Limb (tissue), 2 donors: Measurements from ENCODE around the gene KLHL35.

Experiments used
- DNase-seq, 2 donors: peaks; one replicate each; pipeline ENCODE4 v3.0.0-alpha.2; 2016; ENCODE audit errors: extremely low spot score in 2 of 2

Gene KLHL35

DNA sequence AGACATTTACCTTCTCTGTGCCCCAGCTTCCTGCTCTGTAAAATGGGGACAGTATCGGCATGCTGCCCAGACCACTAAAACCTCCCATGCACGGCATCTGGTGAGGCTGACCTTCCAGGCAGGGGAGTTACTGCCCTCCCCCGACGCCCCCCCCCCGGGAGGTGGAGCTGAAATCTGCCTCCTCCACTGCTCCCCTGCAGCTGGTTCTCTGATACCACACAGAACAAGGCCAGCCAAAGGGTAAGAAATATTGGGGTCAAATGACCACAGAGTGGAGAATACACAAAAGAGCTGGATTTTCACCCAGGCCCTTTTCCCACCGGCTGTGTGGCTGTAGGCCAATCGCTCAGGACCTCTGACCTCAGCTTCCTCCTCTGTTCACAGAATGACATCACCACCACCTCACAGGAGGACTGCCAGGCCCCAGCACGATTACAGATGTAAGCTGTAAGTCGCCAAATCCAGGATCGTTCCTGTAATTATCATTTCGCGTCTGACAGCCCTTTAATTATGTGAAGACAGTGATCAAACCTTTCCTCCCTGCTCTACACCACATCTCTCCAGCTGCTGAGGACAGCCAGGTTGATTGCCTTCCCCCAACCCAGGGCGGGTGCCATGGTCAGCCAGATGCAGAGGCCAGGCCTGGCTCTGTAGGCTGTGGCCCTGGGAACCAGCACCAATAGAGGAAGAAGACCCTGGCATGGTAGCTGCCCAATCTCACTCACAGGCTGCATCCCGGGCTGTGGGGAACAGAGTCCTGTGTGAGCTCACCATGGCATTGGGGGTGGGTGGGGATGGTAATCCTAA, 35.7 kb upstream of the KLHL35 start:
- DNase-seq = peak in 1 of 2 donors; percentile 53

DNA sequence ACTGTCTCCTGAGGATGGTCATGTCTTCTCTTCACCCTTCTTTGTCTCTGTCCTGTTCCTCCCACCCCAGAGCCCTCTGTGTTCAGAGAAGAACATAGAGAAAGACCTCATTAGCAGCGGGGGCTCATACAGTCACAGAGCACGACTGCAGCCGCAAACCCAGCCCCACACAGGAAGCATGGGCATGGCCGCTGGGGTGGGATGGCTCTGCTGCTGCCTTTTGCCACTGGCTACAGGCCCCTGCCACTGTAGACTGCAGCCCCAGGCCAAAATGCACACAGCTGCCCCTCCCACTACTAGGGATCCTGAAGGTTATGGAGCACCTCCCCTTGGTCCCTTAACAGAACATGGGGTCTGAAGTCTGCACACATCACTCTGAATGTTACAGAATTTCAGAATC, 34.9 kb upstream of the KLHL35 start:
- DNase-seq = no peak

DNA sequence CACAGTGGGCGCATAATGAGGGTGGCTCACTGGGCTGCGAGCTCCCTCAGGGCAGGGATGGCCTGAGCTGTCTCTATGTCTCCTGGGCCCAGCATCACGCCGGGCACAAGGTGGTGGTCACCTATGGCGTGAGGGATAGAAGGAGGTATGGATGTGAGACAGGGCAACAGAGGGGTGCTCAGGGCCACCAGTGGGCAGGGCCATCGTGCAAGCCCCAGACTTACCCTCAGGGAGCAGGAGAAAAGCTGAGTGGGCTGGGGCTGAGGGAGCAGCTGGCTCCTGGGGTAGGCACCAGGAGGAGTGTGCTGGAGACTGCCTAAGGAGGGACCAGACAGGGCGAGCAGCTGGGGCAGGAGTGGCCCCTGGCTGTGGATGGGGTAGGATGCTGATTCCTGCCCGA, 34.3 kb upstream of the KLHL35 start:
- no peak for DNase-seq

DNA sequence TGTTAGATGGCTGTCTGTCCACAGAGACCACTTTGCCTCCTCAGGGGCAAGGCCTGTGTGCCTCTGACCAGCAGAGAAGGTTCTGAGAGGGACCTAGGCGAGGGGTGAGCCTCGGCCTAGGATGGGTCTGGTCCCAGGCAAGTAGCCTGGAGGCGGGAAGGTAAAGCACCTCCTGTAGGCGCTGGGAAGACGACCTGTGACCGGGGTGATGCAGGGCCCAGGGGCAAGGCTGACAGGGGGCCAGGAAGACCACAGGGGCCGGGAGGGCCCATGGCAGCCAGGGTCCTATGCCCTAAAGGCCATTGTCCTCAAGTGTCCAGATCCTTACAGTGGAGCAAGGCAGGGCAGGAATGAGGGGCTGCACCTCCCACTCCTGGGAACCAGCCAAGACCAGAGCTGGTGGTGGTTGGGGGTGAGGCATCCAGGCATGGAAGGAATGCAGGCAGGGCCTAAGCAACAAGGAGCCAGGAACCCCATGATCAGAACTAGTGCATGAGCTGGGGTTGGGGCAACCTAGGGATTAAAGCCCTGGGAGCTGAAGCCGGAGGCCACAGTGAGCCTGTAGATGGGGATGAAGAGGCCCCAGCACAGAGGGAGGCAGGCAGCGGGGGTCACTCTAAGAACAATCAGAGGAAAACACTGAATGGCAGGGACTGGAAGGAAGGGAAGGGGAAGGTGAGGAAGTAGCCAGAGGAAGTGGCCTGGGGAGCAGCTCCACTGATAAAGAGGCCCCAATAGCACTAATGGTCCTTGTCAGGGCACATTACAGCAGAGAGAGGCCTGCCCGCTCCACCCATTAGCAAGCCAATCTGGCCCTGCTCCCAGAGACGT, 32.9 kb upstream of the KLHL35 start:
- DNase-seq = no peak

DNA sequence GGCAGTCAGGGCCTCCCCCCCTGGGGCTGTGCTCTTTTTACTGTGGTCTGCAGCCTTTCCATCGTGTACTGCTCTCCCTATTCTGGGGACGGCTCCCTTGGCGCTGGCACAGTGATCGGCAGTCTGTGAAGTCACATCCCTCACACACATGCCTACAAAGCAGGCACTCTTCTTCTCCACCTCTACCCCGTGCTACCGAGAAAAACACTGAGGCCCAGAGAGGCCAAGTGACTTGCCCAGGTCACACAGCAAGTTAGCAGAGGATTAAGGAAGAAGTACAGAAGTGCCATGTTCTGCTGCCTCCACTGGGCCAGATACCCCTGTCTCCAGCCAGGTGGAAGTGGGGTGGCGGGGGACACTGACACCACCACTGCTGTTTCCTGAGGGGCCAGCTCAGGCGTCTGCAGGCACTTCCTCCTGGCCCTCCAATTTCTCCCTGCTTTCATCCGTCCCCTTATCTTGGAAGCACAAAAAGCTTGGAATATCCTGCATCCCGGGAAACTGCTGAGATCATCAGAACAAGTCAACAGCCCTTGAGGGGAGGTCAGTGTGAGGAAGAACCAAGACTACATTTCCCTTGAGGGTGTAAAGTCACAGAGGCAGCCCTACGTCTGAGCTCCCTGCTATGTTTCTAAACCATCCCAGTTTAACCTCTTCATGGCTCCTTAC, 30.2 kb upstream of the KLHL35 start:
- DNase-seq = no peak

DNA sequence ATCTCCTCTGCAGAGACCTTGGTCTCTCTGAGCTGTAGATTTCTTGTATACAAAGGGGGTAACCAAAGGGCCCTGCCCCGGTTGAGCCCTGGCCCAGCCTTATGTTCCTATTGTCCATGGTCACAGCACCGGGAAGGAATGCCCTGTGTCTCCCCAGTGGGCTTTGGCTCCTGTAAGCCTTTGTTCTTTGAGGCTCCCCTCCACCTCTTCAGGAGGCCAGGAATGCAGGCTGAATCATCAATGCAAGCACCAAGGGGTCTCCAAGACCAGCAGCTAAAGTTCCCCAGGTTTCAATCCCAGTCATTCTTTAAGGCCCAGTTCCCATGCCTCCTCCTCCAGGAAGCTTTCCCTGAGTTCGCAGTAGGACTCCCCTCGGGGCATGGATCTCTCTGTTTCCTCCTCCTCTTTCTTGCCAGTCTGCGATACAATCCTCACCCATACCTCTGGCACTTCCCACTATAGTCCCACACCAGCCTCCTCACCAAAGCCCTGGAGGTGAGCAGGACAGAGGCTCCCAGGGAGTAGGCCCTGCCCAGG, 29.2 kb upstream of the KLHL35 start:
- DNase-seq = no peak

DNA sequence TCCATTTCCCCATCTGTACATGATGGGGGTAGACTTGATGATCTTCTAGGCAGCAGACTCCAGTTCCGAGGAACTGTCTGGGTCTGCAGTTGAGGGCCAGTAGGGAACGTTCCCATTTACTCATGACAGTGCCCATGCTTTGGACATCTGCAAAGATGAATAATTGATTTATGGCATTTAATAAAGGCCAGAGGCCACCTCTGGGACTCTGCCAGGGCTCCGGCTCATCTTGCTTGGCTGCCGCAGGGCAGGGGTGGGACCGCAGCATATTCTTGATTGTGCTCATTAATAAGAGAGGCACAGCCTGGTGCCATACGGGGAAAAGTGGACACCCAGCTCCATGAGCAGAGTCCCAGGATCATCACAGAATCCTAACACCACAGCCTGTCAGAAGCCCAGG, 28.1 kb upstream of the KLHL35 start:
- no peak for DNase-seq

DNA sequence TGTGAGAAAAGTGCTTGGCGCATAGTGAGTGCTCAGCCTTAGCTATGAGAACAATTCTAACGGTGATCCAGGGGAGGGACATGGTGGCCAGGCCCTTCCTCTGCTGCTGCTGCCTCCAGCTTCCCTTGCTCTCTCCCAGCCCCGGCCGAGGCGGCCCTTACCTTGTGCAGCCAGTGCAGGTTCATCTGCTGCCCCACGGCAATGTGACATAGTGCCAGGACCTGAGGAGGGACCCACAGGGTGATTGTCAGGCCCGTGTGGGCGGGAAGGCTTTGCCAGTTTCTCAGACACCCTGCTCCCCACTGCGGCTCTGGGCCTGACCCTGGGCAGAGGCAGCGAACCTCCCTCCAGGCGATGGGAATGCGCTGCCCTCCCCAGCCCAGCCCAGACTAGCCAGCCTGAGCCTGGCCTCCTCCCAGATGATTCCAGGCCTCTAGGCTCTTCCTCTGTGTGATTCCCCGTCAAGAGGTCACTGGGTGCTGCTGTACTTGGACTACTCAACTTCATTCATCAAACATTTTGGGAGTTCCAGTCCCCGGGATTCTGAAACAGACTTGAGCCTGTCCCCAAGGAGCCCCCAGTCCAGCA, 23.7 kb upstream of the KLHL35 start:
- DNase-seq = no peak

DNA sequence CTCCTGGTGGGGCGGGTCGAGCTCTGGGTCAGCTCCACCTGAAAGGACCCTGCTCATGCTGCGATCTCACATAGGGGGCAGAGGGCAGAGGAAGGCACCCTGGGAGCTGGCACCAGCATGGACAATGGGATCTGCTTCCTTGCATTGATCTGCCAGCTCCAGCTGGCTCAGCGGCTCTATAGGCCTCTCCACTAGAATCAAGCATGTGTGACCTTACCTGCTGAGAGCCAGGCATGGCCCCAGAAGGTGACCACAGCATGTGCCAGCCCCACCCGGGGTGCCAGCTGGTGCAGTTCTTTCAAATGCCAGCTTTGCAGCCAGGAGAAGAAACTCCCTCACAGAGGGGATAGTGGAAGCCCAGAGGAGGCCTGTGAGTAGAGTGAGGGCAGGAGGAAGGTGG, 22.0 kb upstream of the KLHL35 start:
- DNase-seq = no peak

DNA sequence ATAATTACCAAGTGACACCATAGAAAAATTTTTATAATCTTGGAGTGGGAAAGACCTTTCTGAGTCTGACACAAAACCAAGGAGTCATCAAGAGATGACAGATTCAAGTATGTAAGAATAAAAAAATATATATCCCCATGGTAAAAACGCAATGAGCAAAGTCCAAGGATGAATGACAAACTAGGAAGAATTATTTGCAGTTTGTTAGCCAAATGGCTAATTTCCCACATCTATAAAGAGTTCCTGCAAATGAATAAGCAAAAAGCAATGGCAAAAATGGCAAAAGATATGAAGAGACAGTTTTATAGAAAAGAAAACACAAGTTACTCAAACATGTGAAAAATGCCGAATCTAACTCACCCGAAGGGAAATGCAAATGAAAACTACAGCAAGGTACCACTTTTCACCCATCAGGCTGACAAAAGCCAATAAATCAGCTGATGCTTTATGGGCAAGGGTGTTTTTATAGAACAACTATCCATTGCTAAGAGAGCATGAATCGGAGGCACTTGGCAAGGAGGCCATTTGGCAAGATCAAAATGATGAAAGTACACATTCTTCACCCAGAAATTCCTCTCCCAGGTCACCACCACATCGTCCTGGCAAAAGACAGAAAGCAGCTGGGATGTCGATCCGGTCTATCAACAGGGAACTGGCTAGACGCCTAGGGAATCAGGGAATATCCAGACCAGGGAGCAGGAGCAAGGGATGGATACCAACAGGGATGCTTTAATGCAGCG, 21.1 kb upstream of the KLHL35 start:
- no peak for DNase-seq

DNA sequence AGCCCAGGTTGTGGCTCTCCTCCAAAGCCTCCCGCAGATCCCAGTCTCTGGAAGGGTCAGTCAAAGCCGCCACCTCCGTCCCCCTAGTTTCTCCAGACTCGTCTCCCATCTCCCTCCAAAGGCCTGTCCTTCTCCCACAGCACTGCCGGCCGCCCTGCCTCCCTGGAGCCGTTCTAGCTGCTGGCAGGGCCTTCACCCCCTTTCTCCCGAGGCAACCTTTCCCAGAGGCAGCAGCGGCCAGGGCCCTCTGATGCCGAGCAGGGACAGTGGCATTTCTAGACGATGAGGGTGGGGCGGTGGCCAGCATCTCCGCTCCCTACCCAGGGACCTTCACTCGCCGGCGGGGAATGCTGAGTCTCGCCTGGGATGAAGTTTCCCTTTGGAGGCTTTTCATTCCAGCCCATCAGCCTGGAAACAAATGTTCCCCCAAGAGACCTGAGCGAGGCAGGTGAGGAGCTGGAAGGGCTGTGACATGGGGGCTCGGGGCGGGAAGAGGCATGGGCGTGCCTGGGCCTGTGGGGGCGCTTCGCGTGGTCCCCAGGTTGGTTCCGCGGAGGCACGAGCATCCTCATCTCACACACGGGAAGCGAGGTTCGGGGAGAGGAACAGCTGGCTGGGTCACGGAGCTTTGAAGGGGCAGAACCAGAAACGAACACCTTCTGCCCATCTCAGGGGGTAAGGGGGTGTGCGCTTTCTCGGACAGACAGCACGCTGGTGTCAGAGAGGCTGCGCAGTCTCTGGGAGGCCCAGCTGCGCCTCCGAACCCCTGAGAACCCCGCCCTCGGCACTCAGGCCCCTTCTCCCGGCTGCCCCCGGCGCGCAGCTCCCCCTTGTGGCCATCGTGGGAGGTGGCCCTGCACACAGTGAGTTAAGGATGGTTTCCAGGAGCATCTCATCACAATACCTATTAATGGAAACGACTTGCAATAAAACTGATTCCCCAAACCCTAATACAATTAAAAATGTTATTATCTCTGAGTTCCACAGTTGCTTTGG, 18.1 kb upstream of the KLHL35 start:
- DNase-seq = no peak

DNA sequence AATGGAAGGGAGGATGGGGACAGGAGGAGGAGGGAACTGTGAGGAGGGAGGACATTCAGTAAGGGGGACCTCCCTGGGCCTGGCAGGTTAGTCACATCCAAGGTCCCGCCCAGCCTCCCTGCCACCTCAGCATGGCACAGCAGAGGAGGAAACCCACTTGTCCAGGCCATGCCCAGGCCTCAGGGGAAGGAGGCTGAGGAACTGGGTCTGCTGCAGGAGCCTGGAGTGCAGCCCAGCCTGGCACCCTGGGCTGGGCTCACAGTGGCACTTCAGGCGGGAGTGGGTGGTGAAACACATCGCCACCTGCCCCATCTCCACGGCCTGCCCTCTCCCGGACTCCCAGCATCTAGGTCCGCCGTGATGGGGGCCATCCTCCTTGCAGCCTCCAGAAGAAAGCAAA, 17.2 kb upstream of the KLHL35 start:
- no peak for DNase-seq

DNA sequence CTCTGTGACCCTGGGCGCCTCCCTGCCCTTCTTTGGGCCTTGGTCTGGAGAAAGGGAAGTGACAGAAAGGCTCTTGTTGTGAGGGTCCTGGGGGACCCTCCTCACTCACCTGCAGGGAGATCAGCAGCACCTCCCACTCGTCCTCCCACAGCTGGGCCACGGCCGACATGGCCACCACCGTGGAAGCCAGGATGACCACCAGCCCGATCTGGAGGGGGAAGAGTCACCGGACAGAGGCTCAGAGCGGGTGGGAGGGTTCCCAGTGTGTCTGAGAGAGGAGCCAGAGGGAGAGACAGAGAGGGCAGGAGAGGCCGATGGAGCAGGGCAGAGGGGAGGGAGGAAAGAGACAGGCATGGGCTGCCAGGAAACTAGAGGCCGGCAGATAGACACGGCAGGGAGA, 16.8 kb upstream of the KLHL35 start:
- no peak for DNase-seq

DNA sequence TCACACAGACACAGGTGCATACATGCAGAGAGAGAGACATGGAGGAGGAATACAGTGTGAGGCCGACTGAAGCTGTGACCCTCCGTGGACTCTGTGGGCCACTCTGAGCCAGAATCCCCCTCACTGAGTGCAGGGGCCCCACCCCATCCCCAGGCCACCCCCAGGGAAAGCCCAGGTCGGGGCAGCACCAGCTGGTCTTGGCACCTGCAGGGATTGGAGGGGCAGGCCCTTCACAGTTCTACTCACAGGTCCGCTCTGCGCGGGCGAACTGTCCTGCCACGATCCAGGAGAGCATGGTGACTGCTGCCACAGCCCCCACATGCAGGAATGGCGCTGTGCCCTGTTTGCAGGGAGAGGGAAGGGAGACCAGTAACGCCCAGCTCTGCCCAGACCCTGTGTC, 16.3 kb upstream of the KLHL35 start:
- no peak for DNase-seq

DNA sequence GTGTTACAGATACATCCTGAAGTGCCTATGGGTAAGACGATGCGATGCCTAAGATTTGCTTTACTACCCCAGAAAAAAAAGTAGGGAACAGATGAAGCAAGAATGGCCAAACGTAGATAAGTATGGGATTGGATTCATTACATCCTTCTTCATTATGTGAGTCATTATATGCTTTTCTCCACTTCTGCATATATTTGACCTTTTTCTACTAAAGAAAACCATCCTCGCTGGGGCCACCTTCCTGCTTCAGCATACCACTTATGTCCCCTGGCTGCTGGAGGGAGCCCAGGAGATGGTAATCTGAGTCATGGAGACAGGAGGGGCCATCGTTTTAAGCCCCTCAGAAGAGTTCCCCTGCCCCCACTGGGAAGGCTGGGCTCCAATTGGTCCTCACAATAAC, 14.4 kb upstream of the KLHL35 start:
- DNase-seq = no peak

DNA sequence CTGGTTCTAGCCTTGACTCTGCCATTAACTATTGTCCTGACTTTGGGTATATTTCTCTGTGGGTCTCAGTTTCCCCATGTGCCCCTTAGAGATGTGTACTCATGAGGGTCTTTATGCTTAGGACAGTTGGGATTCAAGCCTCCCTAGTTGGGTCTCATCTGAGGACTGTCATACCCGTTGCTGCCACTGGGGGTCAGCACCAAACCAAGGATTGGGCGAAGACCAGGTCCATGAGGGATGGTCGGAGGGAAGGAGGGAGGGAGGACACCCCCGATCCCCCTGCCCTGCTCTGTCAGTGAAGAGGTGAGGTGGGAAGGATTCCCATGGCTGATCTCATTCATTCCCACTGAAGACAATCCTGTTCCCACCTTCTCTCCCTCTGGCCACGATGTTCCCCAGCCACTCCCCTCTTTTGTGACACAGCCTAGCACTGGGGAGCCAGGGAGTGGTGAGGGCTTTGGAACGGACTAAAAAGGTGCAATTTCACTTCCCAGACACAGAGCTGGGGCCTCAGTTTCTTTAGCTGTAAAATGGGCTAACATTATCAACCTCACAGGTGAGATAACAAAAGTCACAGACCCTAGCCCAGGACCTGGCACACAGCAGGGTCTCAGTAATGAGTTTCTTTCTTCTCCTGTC, 12.4 kb upstream of the KLHL35 start:
- DNase-seq = peak; percentile 48 to 86

DNA sequence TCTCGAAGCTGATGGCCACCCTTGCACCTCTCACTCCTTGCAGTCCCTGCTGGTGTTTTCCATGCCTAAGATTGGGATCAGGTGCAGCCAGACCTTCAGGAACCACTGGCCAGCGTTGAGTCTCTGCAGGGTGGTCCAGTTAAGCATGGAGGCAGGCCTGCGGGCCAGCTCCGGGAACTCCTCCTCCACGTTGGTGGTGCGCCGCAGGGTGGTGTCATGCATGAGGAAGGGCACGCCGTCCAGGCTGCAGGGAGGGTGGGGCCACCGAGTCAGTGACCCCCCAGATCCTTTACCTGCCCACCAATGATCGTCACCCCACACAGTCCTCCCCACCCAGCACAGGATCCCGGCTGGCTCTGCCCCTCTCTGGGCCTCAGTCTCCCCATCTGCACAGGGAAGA, 10.0 kb upstream of the KLHL35 start:
- no peak for DNase-seq

DNA sequence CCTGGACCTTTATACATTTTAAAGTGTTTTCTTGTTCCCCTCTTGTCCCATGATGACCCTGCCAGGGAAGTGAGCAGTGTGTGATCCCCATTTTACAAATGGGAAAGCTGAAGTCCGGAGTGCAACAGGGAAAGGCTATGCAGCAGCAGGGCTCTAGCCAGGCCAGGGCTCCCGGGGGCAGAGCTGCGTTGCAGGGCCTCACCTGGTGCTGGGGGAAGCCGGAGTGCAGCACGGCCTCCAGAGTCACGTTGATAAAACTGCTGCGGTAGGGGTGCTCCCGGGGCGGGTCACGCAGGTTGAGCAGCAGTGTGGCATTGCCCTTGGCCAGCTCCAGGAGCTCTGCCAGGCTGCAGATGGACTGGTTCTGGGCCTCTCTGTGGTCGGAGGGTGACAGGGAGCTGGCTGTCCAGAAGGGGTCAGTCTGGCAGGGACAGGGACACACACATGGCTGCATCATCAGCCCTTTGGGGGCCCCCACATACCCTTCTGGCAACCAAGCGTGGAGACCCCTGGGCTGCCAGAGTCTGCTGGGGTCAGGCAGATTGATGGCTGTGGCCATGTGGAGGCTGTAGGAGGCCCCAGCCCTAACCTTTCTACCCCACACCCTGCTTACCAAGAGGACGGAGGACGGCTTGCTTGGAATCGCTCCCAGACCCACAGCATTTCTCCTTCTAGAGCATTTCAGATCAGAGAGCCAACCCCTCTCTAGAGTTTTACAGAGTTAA, 9.3 kb upstream of the KLHL35 start:
- no peak for DNase-seq

DNA sequence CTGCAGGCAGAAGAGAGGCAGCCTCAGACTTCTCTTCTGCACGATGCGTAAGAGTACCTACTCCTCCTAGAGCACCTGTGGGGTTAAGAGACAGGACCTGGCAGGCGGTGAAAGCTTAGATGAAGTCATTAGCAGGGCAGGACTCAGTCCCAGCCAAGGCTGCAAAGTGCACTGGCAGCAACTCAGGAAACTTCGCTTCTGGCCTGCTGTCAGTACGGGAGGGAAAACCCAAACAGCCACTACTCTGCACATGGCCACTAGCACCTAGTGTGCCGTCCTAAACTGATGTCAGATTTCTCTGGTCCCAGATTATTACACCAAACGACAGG, 8.8 kb upstream of the KLHL35 start:
- DNase-seq = no peak
